Hematopoietic multipotent progenitor cell treated with erythropoietin and hydrocortisone succinate and interleukin-3 and kit ligand, for 17 days (in vitro differentiated cells): Measurements from ENCODE around the gene KAZN.

Source experiments
- DNase-seq: peaks from one replicate; pipeline ENCODE4 v3.0.0-alpha.2; 2015; ENCODE audit warnings: low spot score

Gene KAZN

GRCh38 chr1:14590411-14591180 is 7.9 kb upstream of the KAZN start:
- no peak for DNase-seq

GRCh38 chr1:14591600-14591999 is 6.9 kb upstream of the KAZN start:
- no peak for DNase-seq

GRCh38 chr1:14592004-14592631 is 6.4 kb upstream of the KAZN start:
- no peak for DNase-seq

- no peak for DNase-seq
Observed at GRCh38 chr1:14593302-14593701, 5.2 kb upstream of the KAZN start.

- DNase-seq, result no peak
Observed at GRCh38 chr1:14594045-14594444, 4.4 kb upstream of the KAZN start.

- no peak for DNase-seq
Observed at GRCh38 chr1:14596591-14596990, 1.9 kb upstream of the KAZN start.

- no peak for DNase-seq
Observed at GRCh38 chr1:14597343-14598006, 1.0 kb upstream of the KAZN start.

- DNase-seq, result no peak
Observed at GRCh38 chr1:14598007-14598497, 433 bp upstream of the KAZN start.

- DNase-seq, result no peak
Observed at GRCh38 chr1:14599183-14599791, 802 bp downstream of the KAZN start.

GRCh38 chr1:14599800-14600199 is 1.3 kb downstream of the KAZN start:
- DNase-seq, result no peak

GRCh38 chr1:14600405-14601112 is 2.1 kb downstream of the KAZN start:
- no peak for DNase-seq

GRCh38 chr1:14602136-14602535 is 3.7 kb downstream of the KAZN start:
- DNase-seq, result no peak

- DNase-seq, result no peak
Observed at GRCh38 chr1:14603645-14604044, 5.2 kb downstream of the KAZN start.

GRCh38 chr1:14604414-14604813 is 5.9 kb downstream of the KAZN start:
- DNase-seq, result no peak

GRCh38 chr1:14605945-14606344 is 7.5 kb downstream of the KAZN start:
- DNase-seq, result no peak

- no peak for DNase-seq
Observed at GRCh38 chr1:14606632-14607031, 8.1 kb downstream of the KAZN start.

GRCh38 chr1:14607295-14607694 is 8.8 kb downstream of the KAZN start:
- DNase-seq, result no peak

GRCh38 chr1:14608308-14608707 is 9.8 kb downstream of the KAZN start:
- DNase-seq, result no peak

- no peak for DNase-seq
Observed at GRCh38 chr1:14610761-14611160, 12.3 kb downstream of the KAZN start.

GRCh38 chr1:14611792-14612191 is 13.3 kb downstream of the KAZN start:
- DNase-seq, result no peak

- no peak for DNase-seq
Observed at GRCh38 chr1:14612256-14612655, 13.8 kb downstream of the KAZN start.

GRCh38 chr1:14613926-14614325 is 15.4 kb downstream of the KAZN start:
- DNase-seq, result no peak
